Measurements from ENCODE around the gene PGAM4. TPM values are rescaled to one million over a fixed set of nuclear protein-coding genes. Genes with fewer than 3 reads are reported as not detected.
"Not testable (repeated sequence)": the region's sequence is repeated elsewhere in the genome, so short reads cannot be mapped to it uniquely, and the experiment has no call there.

PGAM4 gene
- total RNA-seq, 2 experiments from 2014 or later = not detected

DNA sequence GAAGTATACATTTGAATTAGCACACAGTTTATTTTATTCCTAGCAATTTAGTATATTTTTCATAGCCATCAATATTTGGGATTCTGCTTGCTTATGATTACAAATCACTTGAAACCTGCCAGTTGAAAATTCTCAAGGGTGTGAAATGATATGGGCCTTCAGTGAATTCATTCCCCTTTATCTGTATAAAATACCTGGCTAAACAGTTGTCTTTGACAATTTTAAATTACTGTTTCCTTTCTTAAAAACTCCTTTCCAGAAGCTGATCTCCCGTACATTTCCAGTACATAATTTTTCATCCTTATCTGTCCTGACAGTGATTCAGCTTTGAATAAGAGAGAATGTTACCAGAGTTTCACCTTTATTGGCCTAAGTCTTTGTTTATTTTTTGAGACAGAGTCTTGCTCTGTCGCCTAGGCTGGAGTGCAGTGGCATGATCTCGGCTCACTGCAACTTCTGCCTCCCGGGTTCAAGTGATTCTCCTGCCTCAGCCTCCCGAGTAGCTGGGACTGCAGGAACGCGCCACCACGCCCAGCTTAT, 45.0 kb downstream of the PGAM4 start:
- Histone ChIP-seq H3K79me2 (ENCODE audit: insufficient read depth, low read depth, low read length) (no peaks in the 10 kb centered on the region), H2AFZ (ENCODE audit: low read length) (no peak overlapping the region), H3K4me2 (ENCODE audit: low read length) (no peak overlapping the region), H3K4me1 (ENCODE audit: insufficient read depth, low read length, poor library complexity, severe bottlenecking) (peaks cover 6% of the 10 kb centered on the region), H4K20me1 (ENCODE audit: insufficient read depth, low read length) (no peaks in the 10 kb centered on the region), H3K4me3 (ENCODE audit: low read depth, low read length, poor library complexity, severe bottlenecking) (no peak overlapping the region), H3K9me3 (ENCODE audit: low read length) (no peaks in the 10 kb centered on the region), H3K27ac (ENCODE audit: low read depth, low read length, poor library complexity, severe bottlenecking) (no peak overlapping the region), H3K36me3 (ENCODE audit: insufficient read depth, low read length) (no peaks in the 10 kb centered on the region), H3K9me2 (ENCODE audit: insufficient read depth, low read length) (no peaks in the 10 kb centered on the region)
- DNase-seq (ENCODE audit: low spot score) = no peak
- CTCF ChIA-PET (ENCODE audit: unreplicated experiment) = no interaction called here
- TF ChIP-seq, protein P1, sequence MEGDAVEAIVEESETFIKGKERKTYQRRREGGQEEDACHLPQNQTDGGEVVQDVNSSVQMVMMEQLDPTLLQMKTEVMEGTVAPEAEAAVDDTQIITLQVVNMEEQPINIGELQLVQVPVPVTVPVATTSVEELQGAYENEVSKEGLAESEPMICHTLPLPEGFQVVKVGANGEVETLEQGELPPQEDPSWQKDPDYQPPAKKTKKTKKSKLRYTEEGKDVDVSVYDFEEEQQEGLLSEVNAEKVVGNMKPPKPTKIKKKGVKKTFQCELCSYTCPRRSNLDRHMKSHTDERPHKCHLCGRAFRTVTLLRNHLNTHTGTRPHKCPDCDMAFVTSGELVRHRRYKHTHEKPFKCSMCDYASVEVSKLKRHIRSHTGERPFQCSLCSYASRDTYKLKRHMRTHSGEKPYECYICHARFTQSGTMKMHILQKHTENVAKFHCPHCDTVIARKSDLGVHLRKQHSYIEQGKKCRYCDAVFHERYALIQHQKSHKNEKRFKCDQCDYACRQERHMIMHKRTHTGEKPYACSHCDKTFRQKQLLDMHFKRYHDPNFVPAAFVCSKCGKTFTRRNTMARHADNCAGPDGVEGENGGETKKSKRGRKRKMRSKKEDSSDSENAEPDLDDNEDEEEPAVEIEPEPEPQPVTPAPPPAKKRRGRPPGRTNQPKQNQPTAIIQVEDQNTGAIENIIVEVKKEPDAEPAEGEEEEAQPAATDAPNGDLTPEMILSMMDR (conservative IDR thresholded peaks at IDR 0.05; ENCODE audit: low read length) = no peak
- TF ChIP-seq EZH2phosphoT487 (IDR thresholded peaks at IDR 0.05; ENCODE audit: borderline replicate concordance, low read depth, low read length) = no peak
- BruUV-seq (replicated peaks) = no TSS peak
- intact Hi-C loops (cut with micrococcal nuclease; ENCODE audit: unreplicated experiment) = no loop called here
- POLR2A ChIA-PET = interaction anchor here (1.4 kb wide), 1 partner anchor 11 kb away, joined by 4 read pairs; no protein-coding TSS in a partner anchor

DNA sequence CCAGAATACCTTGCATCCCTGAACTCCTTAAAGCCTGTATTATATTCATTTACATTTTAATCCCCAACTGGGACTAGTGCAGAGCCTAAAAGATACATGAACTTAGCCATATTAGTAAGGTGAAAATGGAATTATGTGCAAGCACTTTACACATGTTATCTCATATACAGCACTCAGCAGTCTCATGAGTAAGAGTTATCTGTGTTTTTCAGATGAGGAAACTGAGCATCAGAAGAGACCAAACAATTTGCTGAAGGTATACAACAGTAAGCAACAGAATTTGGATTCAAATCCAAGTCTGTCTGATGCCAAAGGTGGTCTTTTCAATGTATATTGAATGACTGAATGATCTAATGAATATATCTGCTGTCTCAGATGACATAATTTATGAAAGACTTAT, 46.7 kb downstream of the PGAM4 start:
- H3K4me2 ChIP-seq (ENCODE audit: low read length) = no peak overlapping the region
- H3K9me3 ChIP-seq (ENCODE audit: low read length) = no peaks in the 10 kb centered on the region
- CTCF ChIA-PET (ENCODE audit: unreplicated experiment) = no interaction called here
- POLR2A ChIA-PET = no interaction called here
- DNase-seq (ENCODE audit: low spot score) = no peak
- H2AFZ ChIP-seq (ENCODE audit: low read length) = no peak overlapping the region
- H3K4me1 ChIP-seq (ENCODE audit: insufficient read depth, low read length, poor library complexity, severe bottlenecking) = peaks cover 6% of the 10 kb centered on the region
- H3K36me3 ChIP-seq (ENCODE audit: insufficient read depth, low read length) = no peaks in the 10 kb centered on the region
- no TSS peak for BruUV-seq (replicated peaks)
- TF ChIP-seq EZH2phosphoT487 (IDR thresholded peaks at IDR 0.05; ENCODE audit: borderline replicate concordance, low read depth, low read length) = no peak
- TF ChIP-seq, protein P1 (conservative IDR thresholded peaks at IDR 0.05; ENCODE audit: low read length) = no peak
- intact Hi-C loops (cut with micrococcal nuclease; ENCODE audit: unreplicated experiment) = no loop called here
- no peaks in the 10 kb centered on the region for H3K9me2 ChIP-seq (ENCODE audit: insufficient read depth, low read length)
- H3K27ac ChIP-seq (ENCODE audit: low read depth, low read length, poor library complexity, severe bottlenecking) = no peak overlapping the region
- no peaks in the 10 kb centered on the region for H4K20me1 ChIP-seq (ENCODE audit: insufficient read depth, low read length)
- no peaks in the 10 kb centered on the region for H3K79me2 ChIP-seq (ENCODE audit: insufficient read depth, low read depth, low read length)
- H3K4me3 ChIP-seq (ENCODE audit: low read depth, low read length, poor library complexity, severe bottlenecking) = no peak overlapping the region

DNA sequence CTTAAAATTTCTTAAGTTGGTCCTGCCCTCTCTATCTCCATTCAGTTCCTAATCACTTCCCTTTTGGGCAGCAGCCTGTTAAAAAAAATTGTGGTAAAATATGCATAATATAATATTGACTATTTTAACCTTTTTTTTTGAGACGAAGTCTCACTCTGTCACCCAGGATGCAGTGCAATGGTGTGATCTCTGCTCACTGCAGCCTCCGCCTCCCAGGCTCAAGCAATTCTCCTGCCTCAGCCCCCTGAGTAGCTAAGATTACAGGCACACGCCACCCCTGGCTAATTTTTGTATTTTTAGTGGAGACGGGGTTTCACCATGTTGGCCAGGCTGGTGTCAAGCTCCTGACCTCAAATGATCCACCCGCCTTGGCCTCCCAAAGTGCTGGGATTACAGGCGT, 50.1 kb downstream of the PGAM4 start:
- H3K27ac ChIP-seq (ENCODE audit: low read depth, low read length, poor library complexity, severe bottlenecking); DNase-seq (ENCODE audit: low spot score); BruUV-seq (replicated peaks); intact Hi-C loops (cut with micrococcal nuclease; ENCODE audit: unreplicated experiment); H3K4me3 ChIP-seq (ENCODE audit: low read depth, low read length, poor library complexity, severe bottlenecking); H3K4me2 ChIP-seq (ENCODE audit: low read length); H3K4me1 ChIP-seq (ENCODE audit: insufficient read depth, low read length, poor library complexity, severe bottlenecking); H4K20me1 ChIP-seq (ENCODE audit: insufficient read depth, low read length); H3K79me2 ChIP-seq (ENCODE audit: insufficient read depth, low read depth, low read length); H3K9me2 ChIP-seq (ENCODE audit: insufficient read depth, low read length); H3K9me3 ChIP-seq (ENCODE audit: low read length); H2AFZ ChIP-seq (ENCODE audit: low read length); CTCF ChIA-PET (ENCODE audit: unreplicated experiment); H3K36me3 ChIP-seq (ENCODE audit: insufficient read depth, low read length): not testable (repeated sequence)
- POLR2A ChIA-PET = interaction anchor here (2.1 kb wide), 1 partner anchor 20 kb away, joined by 8 read pairs; the partner anchor contains the start of gene COX7B

All from OCI-LY7 (cell line).